Neural cell (in vitro differentiated cells): Measurements from ENCODE around the gene MRPL12. TPM values are rescaled to one million over a fixed set of nuclear protein-coding genes. Genes with fewer than 3 reads are reported as not detected.

ENCODE experiments used
- H2AFZ ChIP-seq: fragments of 200-600, 300-800 bp; sonication (generic), shearing (Covaris generic); 2 replicates; pipeline ENCODE4 v1.6.0; 2014; ENCODE audit warnings: low read depth, mild to moderate bottlenecking, antibody characterized with exemption, low read length, moderate library complexity
- H3F3A ChIP-seq: fragments of 200-600 bp; shearing (Covaris generic); 2 replicates; pipeline ENCODE4 v1.6.1; 2016; ENCODE audit warnings: mild to moderate bottlenecking, moderate library complexity, mixed read lengths, antibody characterized with exemption, low read length; ENCODE audit not compliant: insufficient read depth, poor library complexity, severe bottlenecking
- H3K27ac ChIP-seq: fragments of 200-600, 300-800 bp; sonication (generic), shearing (Covaris generic); 2 replicates; pipeline ENCODE4 v1.5.1; 2014; ENCODE audit warnings: mild to moderate bottlenecking, low read length, moderate library complexity
- H3K27me3 ChIP-seq: fragments of 300-800, 200-600 bp; sonication (generic), shearing (Covaris generic); 2 replicates; pipeline ENCODE4 v1.6.0; 2014; ENCODE audit warnings: mild to moderate bottlenecking, low read depth, low read length, moderate library complexity; ENCODE audit not compliant: insufficient read depth
- H3K36me3 ChIP-seq: fragments of 300-800, 200-600 bp; sonication (generic), shearing (Covaris generic); 2 replicates; pipeline ENCODE4 v1.5.1; 2014; ENCODE audit warnings: mild to moderate bottlenecking, antibody characterized with exemption, low read length, moderate library complexity; ENCODE audit not compliant: insufficient read depth
- H3K4me2 ChIP-seq: fragments of 300-800, 200-600 bp; sonication (generic), shearing (Covaris generic); 2 replicates; pipeline ENCODE4 v1.6.0; 2014; ENCODE audit warnings: mild to moderate bottlenecking, low read length
- H3K4me3 ChIP-seq: fragments of 300-800, 200-600 bp; sonication (generic), shearing (Covaris generic); 2 replicates; pipeline ENCODE4 v1.5.1; 2014; ENCODE audit warnings: mild to moderate bottlenecking, low read length, moderate library complexity
- H3K79me2 ChIP-seq: fragments of 200-600 bp; shearing (Covaris generic); replicated peaks from 2 replicates; pipeline ENCODE4 v1.6.0; 2014; ENCODE audit warnings: mild to moderate bottlenecking, low read length, moderate library complexity; ENCODE audit not compliant: insufficient read depth
- H3K9ac ChIP-seq: fragments of 300-800, 200-600 bp; sonication (generic), shearing (Covaris generic); 2 replicates; pipeline ENCODE4 v1.6.1; 2016; ENCODE audit warnings: mild to moderate bottlenecking, low read length, mixed read lengths
- H3K9me2 ChIP-seq: fragments of 200-600 bp; shearing (Covaris generic); 2 replicates; pipeline ENCODE4 v1.6.1; 2016; ENCODE audit warnings: mild to moderate bottlenecking, low read length, mixed read lengths; ENCODE audit not compliant: insufficient read depth
- H3K9me3 ChIP-seq: fragments of 200-600, 300-800 bp; sonication (generic), shearing (Covaris generic); 2 replicates; pipeline ENCODE4 v1.6.1; 2016; ENCODE audit warnings: mild to moderate bottlenecking, mixed run types, low read length, moderate library complexity, mixed read lengths
- H4K20me1 ChIP-seq: fragments of 200-600 bp; shearing (Covaris generic); 2 replicates; pipeline ENCODE4 v1.6.1; 2016; ENCODE audit warnings: mild to moderate bottlenecking, mixed run types; ENCODE audit not compliant: insufficient read depth
- CTCF ChIP-seq: fragments of 450-650 bp; IDR thresholded peaks from 2 replicates; pipeline ENCODE4 v1.5.1; 2014; ENCODE audit warnings: antibody characterized with exemption, mild to moderate bottlenecking, moderate library complexity; ENCODE audit not compliant: poor library complexity, severe bottlenecking
- EP300 ChIP-seq: fragments of 450-650 bp; conservative IDR thresholded peaks from 2 replicates; pipeline ENCODE4 v1.6.1; 2014; ENCODE audit warnings: antibody characterized with exemption, mild to moderate bottlenecking, moderate library complexity; ENCODE audit not compliant: poor library complexity, severe bottlenecking
- EZH2 ChIP-seq: fragments of 200-600, 300-800 bp; shearing (Covaris generic), sonication (generic); IDR thresholded peaks from 2 replicates; pipeline ENCODE4 v1.6.1; 2014; ENCODE audit warnings: antibody characterized with exemption, low read length, borderline replicate concordance, mild to moderate bottlenecking; ENCODE audit not compliant: insufficient read depth, poor library complexity, severe bottlenecking
- MXI1 ChIP-seq: fragments of 450-650 bp; conservative IDR thresholded peaks from 2 replicates; pipeline ENCODE4 v1.6.1; 2014; ENCODE audit warnings: antibody characterized with exemption, mild to moderate bottlenecking; ENCODE audit not compliant: poor library complexity, severe bottlenecking
- POLR2AphosphoS5 ChIP-seq: IDR thresholded peaks from 2 replicates; pipeline ENCODE4 v1.6.1; 2012
- RAD21 ChIP-seq: fragments of 450-650 bp; conservative IDR thresholded peaks from 2 replicates; pipeline ENCODE4 v1.6.1; 2014; ENCODE audit warnings: antibody characterized with exemption, mild to moderate bottlenecking, moderate library complexity
- REST ChIP-seq: IDR thresholded peaks from 2 replicates; pipeline ENCODE4 v1.6.1; 2012; ENCODE audit warnings: borderline replicate concordance
- SMC3 ChIP-seq: fragments of 450-650 bp; conservative IDR thresholded peaks from 2 replicates; pipeline ENCODE4 v1.6.1; 2014; ENCODE audit warnings: antibody characterized with exemption, mild to moderate bottlenecking, moderate library complexity; ENCODE audit not compliant: poor library complexity
- TAF1 ChIP-seq: IDR thresholded peaks from 2 replicates; pipeline ENCODE4 v1.6.1; 2012; ENCODE audit warnings: low read depth
- polyA plus RNA-seq: library from polyadenylated mRNA; depleted of rRNA; stranded (reverse); fragments of >200 nt; gene quantifications from 2 replicates; pipeline ENCODE4 v1.2.3, GENCODE V29; 2014

MRPL12 gene
- polyA plus RNA-seq, 1 donor from 2014 or later: 10.4 TPM

- H3K4me2 ChIP-seq: no peak overlapping the region
- no peak overlapping the region for H3K4me3 ChIP-seq
- no peaks in the 10 kb centered on the region for H3K27me3 ChIP-seq
- H3K36me3 ChIP-seq: peaks cover 5% of the 10 kb centered on the region
- no peaks in the 10 kb centered on the region for H4K20me1 ChIP-seq
- TF ChIP-seq POLR2AphosphoS5: no peak
- TF ChIP-seq SMC3: no peak
- no peak for TF ChIP-seq MXI1
- no peaks in the 10 kb centered on the region for H3K9me3 ChIP-seq
- no peak overlapping the region for H3K9ac ChIP-seq
- H3F3A ChIP-seq: no peaks in the 10 kb centered on the region
- no peak overlapping the region for H3K27ac ChIP-seq
- no peaks in the 10 kb centered on the region for H3K9me2 ChIP-seq
- H2AFZ ChIP-seq: no peak overlapping the region
- no peaks in the 10 kb centered on the region for H3K79me2 ChIP-seq
These were observed 8.0 kb upstream of the MRPL12 start for GRCh38 chr17:81695211-81695610.

- Histone ChIP-seq H3K4me2 (no peak overlapping the region), H2AFZ (no peak overlapping the region), H3K27me3 (no peaks in the 10 kb centered on the region), H3K9me2 (no peaks in the 10 kb centered on the region), H3K4me3 (no peak overlapping the region), H3F3A (no peaks in the 10 kb centered on the region), H4K20me1 (no peaks in the 10 kb centered on the region), H3K9me3 (no peaks in the 10 kb centered on the region), H3K79me2 (no peaks in the 10 kb centered on the region), H3K36me3 (peaks cover 5% of the 10 kb centered on the region), H3K27ac (no peak overlapping the region), H3K9ac (no peak overlapping the region)
- TF ChIP-seq RAD21 (no peak), MXI1 (no peak), CTCF (no peak), TAF1 (no peak), EZH2 (no peak), SMC3 (no peak), POLR2AphosphoS5 (no peak), REST (no peak), EP300 (no peak)
These were observed 7.4 kb upstream of the MRPL12 start for GRCh38 chr17:81695801-81696200.
